ENCODE measurements around the gene CPED1.

The CPED1 gene

DNA sequence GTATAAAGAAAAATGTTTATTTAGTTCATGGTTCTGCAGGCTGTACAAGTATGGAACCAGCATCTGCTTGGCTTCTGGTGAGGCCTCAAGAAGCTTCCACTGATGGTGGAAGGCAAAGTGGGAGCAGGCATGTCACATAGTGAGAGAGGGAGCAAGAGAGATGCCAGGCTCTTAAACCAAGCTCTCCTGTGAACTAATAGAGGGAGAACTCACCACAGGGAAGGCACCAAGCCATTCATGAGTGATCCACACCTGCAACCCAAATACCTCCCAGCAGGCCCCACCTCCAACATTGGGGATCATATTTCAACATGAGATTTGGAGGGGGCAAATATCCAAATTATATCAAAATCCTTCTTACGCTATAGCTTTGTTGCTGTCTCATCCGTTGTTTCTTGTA is 113.1 kb downstream of the CPED1 start:
- Histone ChIP-seq H3K4me3 (ENCODE audit: insufficient read depth, low read depth, low read length, poor library complexity, severe bottlenecking) (no peak overlapping the region), H3K36me3 (ENCODE audit: control insufficient read depth, insufficient read depth, low read length) (no peaks in the 10 kb centered on the region)

DNA sequence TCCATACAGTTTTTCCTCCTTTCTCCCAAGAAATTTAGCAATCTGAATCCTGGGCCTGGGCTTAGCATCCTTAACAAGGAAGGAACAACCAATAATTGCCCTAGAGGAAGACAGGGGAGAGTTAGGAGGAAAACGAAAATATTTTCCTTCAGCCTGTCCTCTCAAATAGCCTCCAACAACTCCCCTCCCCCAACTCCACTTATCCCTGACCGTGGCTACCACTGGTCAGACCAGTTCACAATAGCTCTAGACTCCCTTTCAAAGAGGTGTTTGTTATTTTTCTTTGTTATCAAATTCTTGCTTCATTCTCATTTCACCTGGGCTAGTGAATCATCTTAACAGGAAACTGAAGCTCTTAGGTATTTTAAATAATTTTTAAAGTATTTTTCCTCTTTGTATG is 114.1 kb downstream of the CPED1 start:
- no peak overlapping the region for H3K4me3 ChIP-seq (ENCODE audit: insufficient read depth, low read depth, low read length, poor library complexity, severe bottlenecking)
- no peaks in the 10 kb centered on the region for H3K9me3 ChIP-seq (ENCODE audit: control insufficient read depth, low read length)
- H3K27ac ChIP-seq (ENCODE audit: insufficient read depth, low read length, poor library complexity, severe bottlenecking), result no peak overlapping the region
- no peaks in the 10 kb centered on the region for H3K27me3 ChIP-seq (replicated peaks; ENCODE audit: control insufficient read depth, insufficient read depth, low read length, poor library complexity, severe bottlenecking)
- no peak for DNase-seq
- no peaks in the 10 kb centered on the region for H3K36me3 ChIP-seq (ENCODE audit: control insufficient read depth, insufficient read depth, low read length)
- no peaks in the 10 kb centered on the region for H3K4me1 ChIP-seq (ENCODE audit: control insufficient read depth, insufficient read depth, low read length, poor library complexity, severe bottlenecking)

More for the DNA sequence above, 113.1 kb downstream of the CPED1 start:
- Histone ChIP-seq H3K27ac (ENCODE audit: insufficient read depth, low read length, poor library complexity, severe bottlenecking) (no peak overlapping the region), H3K4me1 (ENCODE audit: control insufficient read depth, insufficient read depth, low read length, poor library complexity, severe bottlenecking) (no peaks in the 10 kb centered on the region), H3K27me3 (replicated peaks; ENCODE audit: control insufficient read depth, insufficient read depth, low read length, poor library complexity, severe bottlenecking) (no peaks in the 10 kb centered on the region), H3K9me3 (ENCODE audit: control insufficient read depth, low read length) (no peaks in the 10 kb centered on the region)
- DNase-seq, result no peak

DNA sequence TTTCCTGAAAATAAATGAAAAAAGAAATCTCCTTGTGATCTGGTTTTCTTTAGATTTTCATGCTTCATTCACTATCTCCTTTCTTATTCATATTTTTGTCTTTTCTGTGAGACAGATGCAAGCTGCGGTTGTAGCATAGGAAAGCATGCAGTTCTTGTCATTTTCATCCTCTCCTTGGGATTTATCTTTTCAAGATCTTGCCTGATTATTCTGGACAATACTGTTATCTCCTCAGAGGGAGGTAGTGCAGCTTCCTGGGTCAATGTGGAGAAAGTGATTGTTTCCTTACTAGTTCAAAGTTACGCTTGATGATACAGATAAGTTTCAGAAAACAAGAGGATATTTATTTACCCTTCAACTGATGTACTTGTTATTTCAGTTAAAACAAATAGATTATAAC is 114.6 kb downstream of the CPED1 start:
- no peaks in the 10 kb centered on the region for H3K36me3 ChIP-seq (ENCODE audit: control insufficient read depth, insufficient read depth, low read length)
- H3K9me3 ChIP-seq (ENCODE audit: control insufficient read depth, low read length), result no peaks in the 10 kb centered on the region
- no peak overlapping the region for H3K27ac ChIP-seq (ENCODE audit: insufficient read depth, low read length, poor library complexity, severe bottlenecking)
- H3K4me1 ChIP-seq (ENCODE audit: control insufficient read depth, insufficient read depth, low read length, poor library complexity, severe bottlenecking), result no peaks in the 10 kb centered on the region
- H3K27me3 ChIP-seq (replicated peaks; ENCODE audit: control insufficient read depth, insufficient read depth, low read length, poor library complexity, severe bottlenecking), result no peaks in the 10 kb centered on the region
- H3K4me3 ChIP-seq (ENCODE audit: insufficient read depth, low read depth, low read length, poor library complexity, severe bottlenecking), result no peak overlapping the region
- no peak for DNase-seq

DNA sequence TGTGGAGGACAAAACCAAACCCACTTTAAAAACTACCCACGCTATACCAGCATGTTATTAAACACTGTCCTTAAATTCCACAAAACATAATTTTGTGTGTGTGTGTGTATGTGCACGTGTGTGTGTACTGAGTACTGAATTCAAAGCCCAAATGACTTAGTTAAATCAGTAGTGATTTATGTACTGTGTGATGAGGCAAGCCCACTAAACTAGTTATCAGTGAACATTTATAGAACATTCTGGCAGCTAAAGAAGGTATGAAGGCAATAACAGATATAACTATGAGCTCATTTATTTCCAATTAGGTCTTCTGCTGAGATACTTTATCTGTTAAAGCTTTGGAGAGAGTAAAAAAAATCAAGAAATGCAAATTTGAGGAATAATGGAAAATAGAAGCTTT is 115.1 kb downstream of the CPED1 start:
- Histone ChIP-seq H3K27me3 (replicated peaks; ENCODE audit: control insufficient read depth, insufficient read depth, low read length, poor library complexity, severe bottlenecking) (no peaks in the 10 kb centered on the region), H3K4me3 (ENCODE audit: insufficient read depth, low read depth, low read length, poor library complexity, severe bottlenecking) (no peak overlapping the region), H3K27ac (ENCODE audit: insufficient read depth, low read length, poor library complexity, severe bottlenecking) (no peak overlapping the region), H3K9me3 (ENCODE audit: control insufficient read depth, low read length) (no peaks in the 10 kb centered on the region), H3K4me1 (ENCODE audit: control insufficient read depth, insufficient read depth, low read length, poor library complexity, severe bottlenecking) (no peaks in the 10 kb centered on the region), H3K36me3 (ENCODE audit: control insufficient read depth, insufficient read depth, low read length) (no peaks in the 10 kb centered on the region)
- DNase-seq, result no peak

DNA sequence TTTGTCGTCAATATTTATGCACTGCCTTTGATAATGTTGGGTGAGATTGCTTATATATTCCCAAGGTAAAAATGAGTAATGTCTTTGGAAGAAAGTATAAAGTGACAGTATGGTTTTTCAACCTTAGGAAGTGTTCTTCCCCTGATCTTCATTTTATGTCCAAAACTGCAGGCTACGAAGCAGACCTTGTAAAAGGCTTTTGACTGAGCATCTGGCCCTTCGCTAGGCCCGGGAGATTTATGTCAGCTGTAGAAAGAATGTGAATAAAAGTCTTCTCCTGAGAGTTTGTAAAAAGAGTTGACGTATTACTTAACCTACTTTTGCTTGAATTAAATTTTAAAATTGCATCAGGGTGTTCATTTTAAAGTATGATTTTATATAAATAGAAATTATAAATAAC is 116.8 kb downstream of the CPED1 start:
- no peaks in the 10 kb centered on the region for H3K4me1 ChIP-seq (ENCODE audit: control insufficient read depth, insufficient read depth, low read length, poor library complexity, severe bottlenecking)
- no peak overlapping the region for H3K4me3 ChIP-seq (ENCODE audit: insufficient read depth, low read depth, low read length, poor library complexity, severe bottlenecking)
- H3K9me3 ChIP-seq (ENCODE audit: control insufficient read depth, low read length), result no peaks in the 10 kb centered on the region
- no peaks in the 10 kb centered on the region for H3K27me3 ChIP-seq (replicated peaks; ENCODE audit: control insufficient read depth, insufficient read depth, low read length, poor library complexity, severe bottlenecking)
- no peak overlapping the region for H3K27ac ChIP-seq (ENCODE audit: insufficient read depth, low read length, poor library complexity, severe bottlenecking)
- no peaks in the 10 kb centered on the region for H3K36me3 ChIP-seq (ENCODE audit: control insufficient read depth, insufficient read depth, low read length)
- DNase-seq, result no peak

DNA sequence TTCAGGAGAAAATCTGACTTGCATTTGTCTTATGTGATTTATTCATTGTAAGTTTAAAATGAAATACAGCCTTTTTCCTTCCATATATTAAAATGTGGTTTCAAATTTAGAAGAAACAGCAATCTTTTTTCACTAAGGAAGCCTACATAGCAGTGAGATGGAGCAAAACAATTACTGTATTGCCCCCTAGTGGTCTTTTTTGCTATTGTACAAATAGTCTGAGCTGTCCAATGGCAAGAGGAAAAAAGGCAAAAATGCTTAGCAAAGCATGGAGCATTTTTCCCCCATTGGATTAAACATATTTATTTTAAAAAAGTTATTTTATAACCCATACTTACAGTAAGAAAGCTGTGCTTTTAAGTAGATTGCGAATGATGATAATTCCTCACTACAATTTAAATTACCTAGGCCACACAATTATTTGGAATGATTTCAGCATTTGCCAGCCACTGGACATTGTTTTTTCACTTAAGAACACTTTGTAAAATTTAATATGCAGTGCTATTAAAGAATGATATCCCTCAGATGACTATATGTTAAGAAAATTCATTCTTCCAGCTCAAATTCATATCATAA is 119.5 kb downstream of the CPED1 start:
- Histone ChIP-seq H3K4me3 (ENCODE audit: insufficient read depth, low read depth, low read length, poor library complexity, severe bottlenecking) (no peak overlapping the region), H3K27ac (ENCODE audit: insufficient read depth, low read length, poor library complexity, severe bottlenecking) (no peak overlapping the region), H3K36me3 (ENCODE audit: control insufficient read depth, insufficient read depth, low read length) (no peaks in the 10 kb centered on the region), H3K9me3 (ENCODE audit: control insufficient read depth, low read length) (no peaks in the 10 kb centered on the region), H3K4me1 (ENCODE audit: control insufficient read depth, insufficient read depth, low read length, poor library complexity, severe bottlenecking) (no peaks in the 10 kb centered on the region), H3K27me3 (replicated peaks; ENCODE audit: control insufficient read depth, insufficient read depth, low read length, poor library complexity, severe bottlenecking) (no peaks in the 10 kb centered on the region)
- DNase-seq, result no peak

DNA sequence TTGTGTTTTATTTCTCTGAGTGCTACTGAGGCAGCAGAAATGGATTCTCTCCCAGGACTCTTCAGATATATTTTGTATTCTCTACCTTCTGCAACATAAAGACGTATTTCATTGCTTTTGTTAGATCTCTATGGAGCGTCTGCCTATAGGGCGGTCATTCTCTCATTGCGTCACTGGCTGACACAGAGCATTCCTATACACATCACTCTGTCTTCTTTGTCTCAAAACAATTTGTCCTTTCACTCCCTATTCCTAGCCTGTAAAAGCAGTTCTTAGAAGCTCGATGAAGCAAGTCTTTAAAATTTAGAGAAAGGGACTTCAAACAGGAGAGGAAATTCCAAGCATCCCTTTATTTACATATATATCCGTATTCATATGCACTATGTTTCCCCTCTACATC is 120.6 kb downstream of the CPED1 start:
- Histone ChIP-seq H3K36me3 (ENCODE audit: control insufficient read depth, insufficient read depth, low read length) (no peaks in the 10 kb centered on the region), H3K4me3 (ENCODE audit: insufficient read depth, low read depth, low read length, poor library complexity, severe bottlenecking) (no peak overlapping the region), H3K9me3 (ENCODE audit: control insufficient read depth, low read length) (no peaks in the 10 kb centered on the region), H3K27ac (ENCODE audit: insufficient read depth, low read length, poor library complexity, severe bottlenecking) (no peak overlapping the region), H3K27me3 (replicated peaks; ENCODE audit: control insufficient read depth, insufficient read depth, low read length, poor library complexity, severe bottlenecking) (no peaks in the 10 kb centered on the region), H3K4me1 (ENCODE audit: control insufficient read depth, insufficient read depth, low read length, poor library complexity, severe bottlenecking) (no peaks in the 10 kb centered on the region)
- DNase-seq, result no peak

DNA sequence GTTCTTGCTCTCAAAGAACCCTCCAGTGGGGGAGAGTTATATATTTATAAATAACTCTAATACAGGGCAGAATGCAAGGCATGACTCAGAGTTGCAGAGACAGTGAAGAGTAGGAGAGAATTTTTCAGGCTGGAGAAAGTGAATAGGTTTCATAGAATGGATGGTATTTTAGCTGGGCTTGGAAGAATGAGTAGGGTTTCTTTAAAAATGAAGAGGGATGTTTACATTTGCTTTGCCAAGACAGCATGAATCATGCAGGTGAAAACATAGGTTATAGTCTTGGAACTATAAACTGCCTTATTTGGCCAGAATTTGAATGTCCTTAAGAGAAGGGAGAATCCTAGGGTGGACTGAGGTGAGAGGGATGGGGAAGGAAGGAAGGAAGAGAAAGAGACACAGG is 124.8 kb downstream of the CPED1 start:
- no peak for DNase-seq
- Histone ChIP-seq H3K9me3 (ENCODE audit: control insufficient read depth, low read length) (no peaks in the 10 kb centered on the region), H3K36me3 (ENCODE audit: control insufficient read depth, insufficient read depth, low read length) (no peaks in the 10 kb centered on the region), H3K4me3 (ENCODE audit: insufficient read depth, low read depth, low read length, poor library complexity, severe bottlenecking) (no peak overlapping the region), H3K4me1 (ENCODE audit: control insufficient read depth, insufficient read depth, low read length, poor library complexity, severe bottlenecking) (no peaks in the 10 kb centered on the region), H3K27ac (ENCODE audit: insufficient read depth, low read length, poor library complexity, severe bottlenecking) (no peak overlapping the region), H3K27me3 (replicated peaks; ENCODE audit: control insufficient read depth, insufficient read depth, low read length, poor library complexity, severe bottlenecking) (no peaks in the 10 kb centered on the region)

DNA sequence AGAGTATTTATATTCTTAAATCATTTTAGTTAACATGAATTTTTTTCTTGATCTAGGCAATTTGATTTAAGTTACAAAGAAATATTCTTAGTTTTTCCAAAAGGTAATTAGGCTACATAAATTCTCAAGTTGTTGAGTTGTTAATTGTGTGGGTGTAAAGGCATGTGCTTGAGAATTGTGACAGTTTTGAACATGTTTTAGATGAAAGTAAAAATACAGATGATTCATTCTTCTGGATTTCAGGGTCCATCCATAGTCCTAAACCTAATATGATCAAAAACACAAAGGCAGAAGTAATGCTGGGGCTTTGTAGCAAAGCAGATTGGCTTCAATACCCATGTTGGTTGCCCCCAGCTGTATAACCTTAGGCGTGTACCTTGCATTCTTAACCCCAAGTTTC is 127.9 kb downstream of the CPED1 start:
- no peak for DNase-seq
- Histone ChIP-seq H3K4me3 (ENCODE audit: insufficient read depth, low read depth, low read length, poor library complexity, severe bottlenecking) (no peak overlapping the region), H3K9me3 (ENCODE audit: control insufficient read depth, low read length) (no peaks in the 10 kb centered on the region), H3K36me3 (ENCODE audit: control insufficient read depth, insufficient read depth, low read length) (no peaks in the 10 kb centered on the region), H3K4me1 (ENCODE audit: control insufficient read depth, insufficient read depth, low read length, poor library complexity, severe bottlenecking) (no peaks in the 10 kb centered on the region), H3K27ac (ENCODE audit: insufficient read depth, low read length, poor library complexity, severe bottlenecking) (no peak overlapping the region), H3K27me3 (replicated peaks; ENCODE audit: control insufficient read depth, insufficient read depth, low read length, poor library complexity, severe bottlenecking) (no peaks in the 10 kb centered on the region)

DNA sequence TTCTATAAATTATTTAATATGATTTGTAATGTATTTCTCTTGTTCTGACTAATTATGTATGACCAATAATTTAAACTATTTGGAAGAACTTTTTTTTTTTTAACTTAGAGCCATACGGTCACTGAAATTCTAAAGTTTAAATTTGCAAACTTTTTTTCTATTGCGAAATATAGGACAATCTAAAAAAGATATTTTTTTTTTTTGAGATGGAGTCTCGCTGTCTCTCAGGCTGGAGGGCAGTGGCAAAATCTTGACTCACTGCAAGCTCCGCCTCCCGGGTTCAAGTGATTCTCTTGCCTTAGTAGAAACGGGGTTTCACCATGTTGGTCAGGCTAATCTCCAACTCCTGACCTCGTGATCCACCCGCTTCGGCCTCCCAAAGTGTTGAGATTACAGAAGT is 130.5 kb downstream of the CPED1 start:
- Histone ChIP-seq H3K9me3 (ENCODE audit: control insufficient read depth, low read length) (no peaks in the 10 kb centered on the region), H3K27ac (ENCODE audit: insufficient read depth, low read length, poor library complexity, severe bottlenecking) (no peak overlapping the region), H3K36me3 (ENCODE audit: control insufficient read depth, insufficient read depth, low read length) (no peaks in the 10 kb centered on the region), H3K4me3 (ENCODE audit: insufficient read depth, low read depth, low read length, poor library complexity, severe bottlenecking) (no peak overlapping the region), H3K4me1 (ENCODE audit: control insufficient read depth, insufficient read depth, low read length, poor library complexity, severe bottlenecking) (no peaks in the 10 kb centered on the region), H3K27me3 (replicated peaks; ENCODE audit: control insufficient read depth, insufficient read depth, low read length, poor library complexity, severe bottlenecking) (no peaks in the 10 kb centered on the region)
- no peak for DNase-seq

DNA sequence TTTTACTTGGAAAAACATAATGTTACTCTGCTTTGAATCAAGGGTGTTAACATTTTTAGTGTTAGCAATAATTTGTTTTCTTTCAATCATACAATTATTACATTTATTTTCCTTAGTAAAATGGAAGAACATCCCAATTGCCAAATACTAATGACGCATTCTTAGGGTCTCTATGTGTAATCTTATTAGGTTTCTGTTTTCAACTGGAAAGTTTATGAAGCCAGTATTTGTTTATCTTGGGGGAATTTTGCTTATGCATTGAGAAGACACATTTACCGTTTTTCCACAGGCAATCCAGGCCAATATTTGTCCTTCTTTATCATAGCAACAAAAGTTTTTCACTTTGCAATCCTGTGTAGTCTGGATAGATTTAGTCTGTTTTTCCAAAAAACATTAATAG is 134.5 kb downstream of the CPED1 start:
- Histone ChIP-seq H3K9me3 (ENCODE audit: control insufficient read depth, low read length) (no peaks in the 10 kb centered on the region), H3K36me3 (ENCODE audit: control insufficient read depth, insufficient read depth, low read length) (no peaks in the 10 kb centered on the region), H3K27me3 (replicated peaks; ENCODE audit: control insufficient read depth, insufficient read depth, low read length, poor library complexity, severe bottlenecking) (no peaks in the 10 kb centered on the region), H3K27ac (ENCODE audit: insufficient read depth, low read length, poor library complexity, severe bottlenecking) (no peak overlapping the region), H3K4me1 (ENCODE audit: control insufficient read depth, insufficient read depth, low read length, poor library complexity, severe bottlenecking) (no peaks in the 10 kb centered on the region), H3K4me3 (ENCODE audit: insufficient read depth, low read depth, low read length, poor library complexity, severe bottlenecking) (no peak overlapping the region)
- DNase-seq, result no peak
